HepG2 (cell line): ENCODE data around the gene RPS8. TPM values are rescaled to one million over a fixed set of nuclear protein-coding genes. Genes with fewer than 3 reads are reported as not detected.
A peak's percentile ranks its signal among the peaks of the same experiment; 100 is the strongest.

Source experiments
- CREB1 ChIP-seq, 2 experiments: fragments of 450-650 bp in 1 of 2; IDR thresholded peaks; 2 replicates each; pipeline ENCODE4 v1.6.1; 2016 to 2017; ENCODE audit warnings: control low read depth in 1 of 2, mild to moderate bottlenecking in 1 of 2, missing compliant biosample characterization in 1 of 2, missing genetic modification characterization in 1 of 2
- JUND ChIP-seq: sonication (generic); formaldehyde crosslinking; IDR thresholded peaks from 2 replicates; pipeline ENCODE4 v1.8.0; 2022; ENCODE audit warnings: mild to moderate bottlenecking, missing genetic modification reagents
- MEIS2 ChIP-seq: sonication (generic); formaldehyde crosslinking; IDR thresholded peaks from 2 replicates; pipeline ENCODE4 v1.9.0; 2021; ENCODE audit warnings: mild to moderate bottlenecking, missing genetic modification reagents
- MTERF4 ChIP-seq: sonication (generic); formaldehyde crosslinking; IDR thresholded peaks from 2 replicates; pipeline ENCODE4 v1.8.0; 2023; ENCODE audit warnings: mild to moderate bottlenecking, missing genetic modification reagents
- NCOA2 ChIP-seq: sonication (generic); formaldehyde crosslinking; IDR thresholded peaks from 2 replicates; pipeline ENCODE4 v1.8.0; 2022; ENCODE audit warnings: inconsistent platforms
- POGZ ChIP-seq: sonication (generic); formaldehyde crosslinking; IDR thresholded peaks from 2 replicates; pipeline ENCODE4 v1.4.0; 2020; ENCODE audit warnings: mild to moderate bottlenecking, missing genetic modification reagents
- PRDM15 ChIP-seq: sonication (generic); formaldehyde crosslinking; IDR thresholded peaks from 2 replicates; pipeline ENCODE4 v1.4.0; 2020; ENCODE audit warnings: missing genetic modification reagents
- SRSF1 ChIP-seq: fragments of 200-400 bp; formaldehyde crosslinking; optimal IDR thresholded peaks from 2 replicates; pipeline ENCODE3; 2017; ENCODE audit warnings: mild to moderate bottlenecking, low read depth, low read length, moderate library complexity
- TIGD3 ChIP-seq: sonication (generic); formaldehyde crosslinking; IDR thresholded peaks from 2 replicates; pipeline ENCODE4 v1.5.1; 2020; ENCODE audit warnings: mild to moderate bottlenecking, missing genetic modification reagents, borderline replicate concordance
- ZBTB42 ChIP-seq: sonication (generic); formaldehyde crosslinking; IDR thresholded peaks from 2 replicates; pipeline ENCODE4 v1.5.0; 2020; ENCODE audit warnings: mild to moderate bottlenecking, missing genetic modification reagents
- ZNF20 ChIP-seq: sonication (generic); formaldehyde crosslinking; IDR thresholded peaks from 2 replicates; pipeline ENCODE4 v1.4.0; 2020; ENCODE audit warnings: mild to moderate bottlenecking, moderate library complexity, missing genetic modification reagents
- polyA plus RNA-seq, 8 experiments: library from polyadenylated mRNA; depleted of rRNA in 3 of 8; stranded (reverse) in 7 of 8; unstranded in 1 of 8; fragments of >200 nt; fragmentation: Illumina TruSeq in 4 of 8; extraction: Trizol in 4 of 8; gene quantifications; 2 replicates each; pipeline versions ENCODE4 v1.2.1 to v1.2.3, GENCODE V29; 2011 to 2016; ENCODE audit warnings: low read depth in 4 of 8, missing spikeins in 1 of 8, mixed read lengths in 1 of 8; ENCODE audit not compliant: insufficient read depth in 1 of 8
- total RNA-seq, 5 experiments: library from RNA; depleted of rRNA; stranded (reverse); fragments of >200 nt; fragmentation: Illumina TruSeq; extraction: Trizol; gene quantifications; 2 replicates each; pipeline ENCODE4 v1.2.3, GENCODE V29; 2016; ENCODE audit warnings: low read depth in 1 of 5
- TF ChIP-seq, protein P1 (sequence below): sonication (generic); formaldehyde crosslinking; IDR thresholded peaks from 2 replicates; pipeline ENCODE4 v1.9.0; 2022; ENCODE audit warnings: low read depth, missing genetic modification reagents
- TF ChIP-seq, protein P2 (sequence below): sonication (generic); formaldehyde crosslinking; IDR thresholded peaks from 2 replicates; pipeline ENCODE4 v1.4.0; 2020; ENCODE audit warnings: missing genetic modification reagents
- TF ChIP-seq, protein P3 (sequence below): IDR thresholded peaks from 2 replicates; pipeline ENCODE4 v1.6.1; 2016; ENCODE audit warnings: low read depth
- TF ChIP-seq, protein P4 (sequence below): sonication (generic); formaldehyde crosslinking; IDR thresholded peaks from 2 replicates; pipeline ENCODE4 v1.8.1; 2023; ENCODE audit warnings: mild to moderate bottlenecking, inconsistent platforms, moderate library complexity, missing genetic modification reagents, borderline replicate concordance

The RPS8 gene
- total and polyA plus RNA-seq, 2 of the 13 experiments (the other 11 are each of a cell fraction or from before 2014, with no cell fraction given): 2,628 to 2,822 TPM

- TF ChIP-seq PRDM15 (CRISPR knock-in tag): peak; percentile 32; the same call in 1 of the 2 replicates
- TF ChIP-seq, protein P1, sequence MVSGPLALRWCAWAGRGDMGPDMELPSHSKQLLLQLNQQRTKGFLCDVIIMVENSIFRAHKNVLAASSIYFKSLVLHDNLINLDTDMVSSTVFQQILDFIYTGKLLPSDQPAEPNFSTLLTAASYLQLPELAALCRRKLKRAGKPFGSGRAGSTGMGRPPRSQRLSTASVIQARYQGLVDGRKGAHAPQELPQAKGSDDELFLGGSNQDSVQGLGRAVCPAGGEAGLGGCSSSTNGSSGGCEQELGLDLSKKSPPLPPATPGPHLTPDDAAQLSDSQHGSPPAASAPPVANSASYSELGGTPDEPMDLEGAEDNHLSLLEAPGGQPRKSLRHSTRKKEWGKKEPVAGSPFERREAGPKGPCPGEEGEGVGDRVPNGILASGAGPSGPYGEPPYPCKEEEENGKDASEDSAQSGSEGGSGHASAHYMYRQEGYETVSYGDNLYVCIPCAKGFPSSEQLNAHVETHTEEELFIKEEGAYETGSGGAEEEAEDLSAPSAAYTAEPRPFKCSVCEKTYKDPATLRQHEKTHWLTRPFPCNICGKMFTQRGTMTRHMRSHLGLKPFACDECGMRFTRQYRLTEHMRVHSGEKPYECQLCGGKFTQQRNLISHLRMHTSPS: no peak
- TF ChIP-seq NCOA2 (CRISPR knock-in tag): no peak
- TF ChIP-seq JUND: peak; percentile 62
- TF ChIP-seq, protein P2, sequence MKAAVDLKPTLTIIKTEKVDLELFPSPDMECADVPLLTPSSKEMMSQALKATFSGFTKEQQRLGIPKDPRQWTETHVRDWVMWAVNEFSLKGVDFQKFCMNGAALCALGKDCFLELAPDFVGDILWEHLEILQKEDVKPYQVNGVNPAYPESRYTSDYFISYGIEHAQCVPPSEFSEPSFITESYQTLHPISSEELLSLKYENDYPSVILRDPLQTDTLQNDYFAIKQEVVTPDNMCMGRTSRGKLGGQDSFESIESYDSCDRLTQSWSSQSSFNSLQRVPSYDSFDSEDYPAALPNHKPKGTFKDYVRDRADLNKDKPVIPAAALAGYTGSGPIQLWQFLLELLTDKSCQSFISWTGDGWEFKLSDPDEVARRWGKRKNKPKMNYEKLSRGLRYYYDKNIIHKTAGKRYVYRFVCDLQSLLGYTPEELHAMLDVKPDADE (CRISPR knock-in tag): no peak
- TF ChIP-seq, protein P3, sequence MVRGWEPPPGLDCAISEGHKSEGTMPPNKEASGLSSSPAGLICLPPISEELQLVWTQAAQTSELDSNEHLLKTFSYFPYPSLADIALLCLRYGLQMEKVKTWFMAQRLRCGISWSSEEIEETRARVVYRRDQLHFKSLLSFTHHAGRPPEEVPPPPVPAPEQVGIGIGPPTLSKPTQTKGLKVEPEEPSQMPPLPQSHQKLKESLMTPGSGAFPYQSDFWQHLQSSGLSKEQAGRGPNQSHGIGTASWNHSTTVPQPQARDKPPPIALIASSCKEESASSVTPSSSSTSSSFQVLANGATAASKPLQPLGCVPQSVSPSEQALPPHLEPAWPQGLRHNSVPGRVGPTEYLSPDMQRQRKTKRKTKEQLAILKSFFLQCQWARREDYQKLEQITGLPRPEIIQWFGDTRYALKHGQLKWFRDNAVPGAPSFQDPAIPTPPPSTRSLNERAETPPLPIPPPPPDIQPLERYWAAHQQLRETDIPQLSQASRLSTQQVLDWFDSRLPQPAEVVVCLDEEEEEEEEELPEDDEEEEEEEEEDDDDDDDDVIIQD (CRISPR knock-in tag): no peak
- TF ChIP-seq, protein P4, sequence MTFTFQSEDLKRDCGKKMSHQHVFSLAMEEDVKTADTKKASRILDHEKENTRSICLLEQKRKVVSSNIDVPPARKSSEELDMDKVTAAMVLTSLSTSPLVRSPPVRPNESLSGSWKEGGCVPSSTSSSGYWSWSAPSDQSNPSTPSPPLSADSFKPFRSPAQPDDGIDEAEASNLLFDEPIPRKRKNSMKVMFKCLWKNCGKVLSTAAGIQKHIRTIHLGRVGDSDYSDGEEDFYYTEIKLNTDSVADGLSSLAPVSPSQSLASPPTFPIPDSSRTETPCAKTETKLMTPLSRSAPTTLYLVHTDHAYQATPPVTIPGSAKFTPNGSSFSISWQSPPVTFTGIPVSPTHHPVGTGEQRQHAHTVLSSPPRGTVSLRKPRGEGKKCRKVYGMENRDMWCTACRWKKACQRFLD (CRISPR knock-in tag): no peak
- no peak for TF ChIP-seq CREB1 (IDR thresholded peaks at IDR 0.05)
- TF ChIP-seq CREB1 (CRISPR knock-in tag; IDR thresholded peaks at IDR 0.05): no peak
- TF ChIP-seq MTERF4: no peak
- no peak for TF ChIP-seq ZNF20 (CRISPR knock-in tag)
- TF ChIP-seq SRSF1: no peak
- peak; percentile 53; the same call in 1 of the 2 replicates for TF ChIP-seq POGZ
- peak; percentile 68; the same call in 1 of the 2 replicates for TF ChIP-seq TIGD3 (CRISPR knock-in tag)
- peak; percentile 68 for TF ChIP-seq MEIS2 (CRISPR knock-in tag)
- TF ChIP-seq ZBTB42 (CRISPR knock-in tag): no peak
These were observed 9.0 kb downstream of the RPS8 start (continued) for GRCh38 chr1:44784094-44785028.
